Activated CD8-positive, alpha-beta memory T cell treated with anti-CD3 and anti-CD28 coated beads for 24 hours (primary cell): ENCODE results near the gene ZNF692.
"Not testable (repeated sequence)": the region's sequence is repeated elsewhere in the genome, so short reads cannot be mapped to it uniquely, and the experiment has no call there.

Experiments used
- DNase-seq: peaks from one replicate; pipeline ENCODE4 v3.0.0-alpha.2; 2020

ZNF692 gene

GRCh38 chr1:248807067-248807737 is 51.7 kb downstream of the ZNF692 start:
- peak; percentile 75 for DNase-seq

DNA sequence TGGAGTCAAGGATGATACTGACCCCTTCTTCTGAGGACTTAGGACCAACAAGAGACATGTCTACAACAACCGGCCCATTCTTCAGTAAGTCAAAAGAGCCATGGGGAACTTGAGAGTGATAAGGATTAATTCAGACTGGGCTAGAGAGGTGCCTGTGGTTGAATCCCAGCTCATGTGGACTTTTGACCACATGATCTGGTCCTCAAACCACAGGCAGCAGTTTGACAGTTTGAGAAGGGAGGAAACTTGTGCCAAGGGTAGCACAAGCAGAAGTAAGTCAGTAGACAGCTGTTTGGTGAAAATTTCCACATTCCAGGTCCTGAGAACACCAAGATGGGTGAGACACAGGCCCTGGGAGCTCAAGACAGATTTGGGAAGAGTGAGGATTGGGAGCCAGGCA is 53.0 kb downstream of the ZNF692 start:
- DNase-seq: no peak

DNA sequence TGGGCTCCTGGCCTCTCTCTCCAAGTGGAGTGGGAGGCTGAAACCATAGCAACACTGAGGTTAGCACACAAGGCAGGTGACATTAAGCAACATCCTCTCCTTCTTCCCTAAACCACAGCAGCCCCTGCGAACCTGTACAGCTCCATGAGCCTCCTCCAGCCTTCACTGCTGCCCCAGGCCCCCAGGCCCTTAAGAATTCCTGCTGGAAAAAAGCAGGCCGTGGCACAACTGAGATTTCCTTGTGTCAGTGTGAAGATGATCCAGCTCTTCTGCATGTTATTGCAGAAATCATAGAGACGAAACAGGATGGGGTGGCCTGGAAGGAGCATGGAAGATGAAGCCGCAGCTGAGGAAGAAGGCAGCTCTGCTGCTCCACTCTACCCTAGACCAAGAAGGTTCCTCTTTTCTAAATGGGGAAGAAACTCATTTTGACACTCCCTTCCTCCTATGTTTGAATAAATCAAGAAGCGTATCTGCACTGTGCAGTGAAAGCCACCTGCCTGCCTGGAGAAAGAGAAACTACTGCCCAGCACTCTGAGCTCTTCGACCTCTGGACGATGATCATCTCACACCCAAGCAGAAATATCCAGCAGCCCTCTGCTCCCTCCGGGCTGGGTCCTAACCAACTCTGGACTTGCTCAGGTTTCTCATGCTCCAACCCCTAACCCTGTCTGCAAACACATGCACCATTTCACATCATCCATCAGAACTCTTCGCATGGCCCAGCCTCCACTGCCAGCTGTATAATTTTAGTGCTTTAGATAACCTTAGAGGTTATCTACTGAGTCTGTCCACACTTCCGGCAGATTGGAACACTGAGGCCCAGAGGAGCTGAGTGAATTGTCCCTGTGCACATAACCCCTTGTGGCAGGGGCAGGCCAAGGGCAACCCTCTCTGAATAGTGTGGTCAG is 53.9 kb downstream of the ZNF692 start:
- no peak for DNase-seq

- not testable (repeated sequence) for DNase-seq
Observed at GRCh38 chr1:248803501-248803900, 55.4 kb downstream of the ZNF692 start.

- DNase-seq: no peak
Observed at GRCh38 chr1:248802454-248802853, 56.4 kb downstream of the ZNF692 start.

GRCh38 chr1:248800459-248800858 is 58.4 kb downstream of the ZNF692 start:
- DNase-seq: no peak
